Measurements from ENCODE around the gene SERBP1.

DNA sequence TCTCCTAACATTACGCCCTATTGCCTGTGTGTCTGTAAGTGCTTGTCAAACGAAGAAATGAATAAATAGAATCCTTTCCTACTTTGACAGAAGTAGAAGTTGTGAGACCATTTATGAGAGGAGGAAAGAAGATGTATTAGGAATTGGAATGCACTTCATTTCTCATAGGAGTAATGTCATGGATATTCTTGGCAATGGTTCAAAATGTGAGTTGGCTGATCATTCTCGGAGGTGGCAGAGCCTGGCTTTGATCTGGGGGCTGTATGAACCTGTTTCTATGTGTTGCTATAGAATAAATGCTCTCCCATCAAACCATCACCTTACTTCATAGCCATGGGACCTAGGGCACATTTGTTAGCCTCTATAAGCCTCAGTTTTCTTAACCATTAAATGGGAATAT lies 10.1 kb upstream of the SERBP1 start:
- TF ChIP-seq POLR2A (IDR thresholded peaks at IDR 0.05) = no peak
- TF ChIP-seq, protein P1, sequence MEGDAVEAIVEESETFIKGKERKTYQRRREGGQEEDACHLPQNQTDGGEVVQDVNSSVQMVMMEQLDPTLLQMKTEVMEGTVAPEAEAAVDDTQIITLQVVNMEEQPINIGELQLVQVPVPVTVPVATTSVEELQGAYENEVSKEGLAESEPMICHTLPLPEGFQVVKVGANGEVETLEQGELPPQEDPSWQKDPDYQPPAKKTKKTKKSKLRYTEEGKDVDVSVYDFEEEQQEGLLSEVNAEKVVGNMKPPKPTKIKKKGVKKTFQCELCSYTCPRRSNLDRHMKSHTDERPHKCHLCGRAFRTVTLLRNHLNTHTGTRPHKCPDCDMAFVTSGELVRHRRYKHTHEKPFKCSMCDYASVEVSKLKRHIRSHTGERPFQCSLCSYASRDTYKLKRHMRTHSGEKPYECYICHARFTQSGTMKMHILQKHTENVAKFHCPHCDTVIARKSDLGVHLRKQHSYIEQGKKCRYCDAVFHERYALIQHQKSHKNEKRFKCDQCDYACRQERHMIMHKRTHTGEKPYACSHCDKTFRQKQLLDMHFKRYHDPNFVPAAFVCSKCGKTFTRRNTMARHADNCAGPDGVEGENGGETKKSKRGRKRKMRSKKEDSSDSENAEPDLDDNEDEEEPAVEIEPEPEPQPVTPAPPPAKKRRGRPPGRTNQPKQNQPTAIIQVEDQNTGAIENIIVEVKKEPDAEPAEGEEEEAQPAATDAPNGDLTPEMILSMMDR (IDR thresholded peaks at IDR 0.05) = no peak
